Mucosa of stomach (tissue), 1 donor: ENCODE results near the gene ABHD4.
"Not testable (repeated sequence)": the region's sequence is repeated elsewhere in the genome, so short reads cannot be mapped to it uniquely, and the experiment has no call there.

Experiments
- H3K27me3 ChIP-seq: one replicate; pipeline ENCODE4 v1.7.0; 2013; ENCODE audit warnings: mild to moderate bottlenecking, low read length; ENCODE audit not compliant: control insufficient read depth, insufficient read depth
- H3K36me3 ChIP-seq: one replicate; pipeline ENCODE4 v1.7.0; 2013; ENCODE audit warnings: low read length; ENCODE audit not compliant: control insufficient read depth, insufficient read depth
- H3K4me1 ChIP-seq: one replicate; pipeline ENCODE4 v1.7.0; 2013; ENCODE audit warnings: mild to moderate bottlenecking, low read length; ENCODE audit not compliant: control insufficient read depth, insufficient read depth
- H3K4me3 ChIP-seq: one replicate; pipeline ENCODE4 v1.7.0; 2013; ENCODE audit warnings: low read length
- H3K9ac ChIP-seq: one replicate; pipeline ENCODE4 v1.7.0; 2013; ENCODE audit warnings: mild to moderate bottlenecking, low read length, moderate library complexity
- H3K9me3 ChIP-seq: one replicate; pipeline ENCODE4 v1.7.0; 2013; ENCODE audit warnings: mild to moderate bottlenecking, low read length, moderate library complexity; ENCODE audit not compliant: control insufficient read depth
- donor health status: Pancreatic carcinoma.

ABHD4 gene

DNA sequence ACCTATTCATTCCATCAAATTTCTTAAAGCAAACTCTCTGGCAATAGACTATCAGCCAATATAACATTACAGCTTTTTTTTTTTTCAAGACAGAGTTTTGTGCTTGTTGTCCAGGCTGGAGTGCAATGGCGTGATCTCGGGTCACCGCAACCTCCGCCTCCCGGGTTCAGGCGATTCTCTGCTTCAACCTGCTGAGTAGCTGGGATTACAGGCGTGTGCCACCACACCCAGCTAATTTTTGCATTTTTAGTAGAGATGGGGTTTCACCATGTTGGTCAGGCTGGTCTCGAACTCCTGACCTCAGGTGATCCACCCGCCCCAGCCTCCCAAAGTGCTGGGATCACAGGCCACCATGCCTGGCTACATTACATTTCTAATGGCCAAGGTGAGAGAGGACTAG lies 31.8 kb upstream of the ABHD4 start:
- not testable (repeated sequence) for H3K4me3 ChIP-seq, H3K27me3 ChIP-seq, H3K9me3 ChIP-seq, H3K9ac ChIP-seq, H3K36me3 ChIP-seq
- H3K4me1 ChIP-seq: peaks cover 71% of the 10 kb centered on the region

- H3K9me3 ChIP-seq: no peaks in the 10 kb centered on the region
- no peaks in the 10 kb centered on the region for H3K27me3 ChIP-seq
- H3K9ac ChIP-seq: peak overlapping the region; percentile 14
- H3K36me3 ChIP-seq: no peaks in the 10 kb centered on the region
- no peak overlapping the region for H3K4me3 ChIP-seq
- peaks cover 65% of the 10 kb centered on the region for H3K4me1 ChIP-seq
Observed at GRCh38 chr14:22566845-22567244, 31.3 kb upstream of the ABHD4 start.

GRCh38 chr14:22567437-22567836 lies 30.7 kb upstream of the ABHD4 start:
- no peak overlapping the region for H3K4me3 ChIP-seq
- H3K4me1 ChIP-seq: peaks cover 59% of the 10 kb centered on the region
- no peaks in the 10 kb centered on the region for H3K9me3 ChIP-seq
- H3K36me3 ChIP-seq: no peaks in the 10 kb centered on the region
- peak overlapping the region; percentile 14 for H3K9ac ChIP-seq
- H3K27me3 ChIP-seq: no peaks in the 10 kb centered on the region

GRCh38 chr14:22569106-22569736 lies 28.9 kb upstream of the ABHD4 start:
- no peaks in the 10 kb centered on the region for H3K9me3 ChIP-seq
- no peaks in the 10 kb centered on the region for H3K36me3 ChIP-seq
- no peak overlapping the region for H3K9ac ChIP-seq
- no peak overlapping the region for H3K4me3 ChIP-seq
- H3K4me1 ChIP-seq: peaks cover 50% of the 10 kb centered on the region
- no peaks in the 10 kb centered on the region for H3K27me3 ChIP-seq

DNA sequence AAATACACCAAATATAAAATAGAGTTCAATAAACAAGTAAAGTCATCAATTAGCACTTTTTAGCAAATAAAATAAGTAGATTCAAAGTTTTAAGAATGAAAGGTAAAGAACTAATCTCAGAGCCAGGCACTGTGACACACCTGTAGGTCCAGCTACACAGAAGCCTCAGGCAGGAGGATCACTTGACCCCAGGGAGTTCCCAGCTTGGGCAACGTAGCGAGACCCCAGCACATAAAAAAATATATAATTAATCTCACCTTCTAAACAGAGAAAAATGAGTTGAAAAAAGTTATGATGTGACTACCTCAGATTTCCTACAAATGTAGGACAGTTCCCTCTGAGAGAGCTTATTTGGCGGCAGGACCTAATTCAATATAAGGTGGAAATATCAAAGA lies 28.4 kb upstream of the ABHD4 start:
- Histone ChIP-seq H3K9ac (no peak overlapping the region), H3K4me3 (no peak overlapping the region), H3K36me3 (no peaks in the 10 kb centered on the region), H3K9me3 (no peaks in the 10 kb centered on the region), H3K27me3 (no peaks in the 10 kb centered on the region), H3K4me1 (peaks cover 44% of the 10 kb centered on the region)

DNA sequence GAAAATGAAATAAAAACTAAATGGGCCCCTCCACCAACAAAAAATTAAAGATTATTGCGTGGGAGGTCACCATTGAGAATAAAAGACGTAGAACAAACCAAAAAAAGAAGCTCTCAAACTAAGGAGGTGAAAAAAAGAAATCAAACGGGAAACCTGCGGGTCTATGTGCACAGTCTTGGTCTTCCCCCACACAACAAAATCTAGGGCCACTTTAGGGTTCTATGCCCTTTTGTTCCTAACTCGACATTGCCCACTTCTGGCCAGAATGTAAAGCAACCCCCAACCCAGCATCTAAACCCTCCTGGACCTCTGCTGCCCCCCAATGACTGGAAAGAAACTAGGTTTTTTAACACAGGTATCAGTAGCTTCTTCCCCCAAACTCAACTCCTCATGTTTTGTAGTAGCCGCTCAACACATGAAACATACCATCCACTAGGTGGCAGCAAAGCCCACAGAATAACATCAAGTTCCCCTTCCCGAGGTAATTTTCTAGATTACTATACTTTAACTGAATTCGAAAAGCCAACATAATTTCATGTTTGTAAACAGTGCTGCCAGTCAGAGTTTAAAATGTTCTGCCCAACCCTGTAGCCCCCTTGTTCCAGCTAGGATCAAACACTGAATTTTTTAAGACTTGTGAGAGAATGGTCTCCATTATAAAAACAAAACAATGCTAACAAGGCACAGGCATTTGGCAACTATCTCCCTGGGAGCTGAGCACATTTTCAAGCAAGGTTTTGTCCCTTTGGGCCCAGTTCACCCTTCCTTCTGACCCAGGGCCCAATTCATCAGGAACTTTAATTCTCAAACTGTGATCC lies 27.8 kb upstream of the ABHD4 start:
- H3K4me3 ChIP-seq: no peak overlapping the region
- peaks cover 38% of the 10 kb centered on the region for H3K4me1 ChIP-seq
- no peak overlapping the region for H3K9ac ChIP-seq
- H3K9me3 ChIP-seq: no peaks in the 10 kb centered on the region
- H3K27me3 ChIP-seq: no peaks in the 10 kb centered on the region
- H3K36me3 ChIP-seq: no peaks in the 10 kb centered on the region

GRCh38 chr14:22572562-22573058 lies 25.5 kb upstream of the ABHD4 start:
- no peaks in the 10 kb centered on the region for H3K27me3 ChIP-seq
- H3K9me3 ChIP-seq: no peaks in the 10 kb centered on the region
- peaks cover 19% of the 10 kb centered on the region for H3K4me1 ChIP-seq
- H3K36me3 ChIP-seq: no peaks in the 10 kb centered on the region
- H3K9ac ChIP-seq: no peak overlapping the region
- no peak overlapping the region for H3K4me3 ChIP-seq

GRCh38 chr14:22573804-22574203 lies 24.3 kb upstream of the ABHD4 start:
- Histone ChIP-seq H3K4me3 (no peak overlapping the region), H3K27me3 (no peaks in the 10 kb centered on the region), H3K4me1 (peaks cover 18% of the 10 kb centered on the region), H3K9me3 (no peaks in the 10 kb centered on the region), H3K36me3 (no peaks in the 10 kb centered on the region), H3K9ac (no peak overlapping the region)

DNA sequence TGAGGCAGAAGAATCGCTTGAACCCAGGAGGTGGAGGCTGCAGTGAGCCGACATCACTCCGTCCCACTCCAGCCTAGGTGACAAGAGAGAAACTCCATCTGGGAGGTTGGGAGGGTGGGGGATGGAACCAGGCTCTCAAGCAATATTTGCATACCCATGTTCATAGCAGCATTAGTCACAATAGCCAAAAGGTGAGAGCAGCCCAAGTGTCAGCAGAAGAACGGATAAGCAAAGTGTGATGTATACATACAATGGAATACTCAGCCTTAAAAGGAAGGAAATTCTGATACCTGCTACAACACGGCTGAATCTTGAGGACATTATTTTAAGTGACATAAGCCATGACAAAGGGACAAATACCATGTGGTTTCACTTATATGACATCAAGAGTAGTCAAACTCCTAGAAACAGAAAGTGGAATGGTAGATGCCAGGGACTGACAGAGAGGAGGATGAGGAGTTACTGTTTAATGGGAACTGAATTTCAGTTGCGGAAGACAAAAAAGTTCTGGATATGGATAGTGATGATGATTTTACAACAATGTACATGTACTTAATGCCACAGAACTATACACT lies 20.7 kb upstream of the ABHD4 start:
- Histone ChIP-seq H3K27me3 (no peaks in the 10 kb centered on the region), H3K4me3 (no peak overlapping the region), H3K9me3 (no peaks in the 10 kb centered on the region), H3K36me3 (no peaks in the 10 kb centered on the region), H3K4me1 (peaks cover 6% of the 10 kb centered on the region), H3K9ac (no peak overlapping the region)

GRCh38 chr14:22579236-22579635 lies 18.9 kb upstream of the ABHD4 start:
- Histone ChIP-seq H3K27me3 (no peaks in the 10 kb centered on the region), H3K4me3 (no peak overlapping the region), H3K36me3 (no peaks in the 10 kb centered on the region), H3K9me3 (no peaks in the 10 kb centered on the region), H3K4me1 (no peaks in the 10 kb centered on the region), H3K9ac (no peak overlapping the region)

GRCh38 chr14:22579881-22580280 lies 18.2 kb upstream of the ABHD4 start:
- Histone ChIP-seq H3K9ac (no peak overlapping the region), H3K9me3 (no peaks in the 10 kb centered on the region), H3K4me3 (no peak overlapping the region), H3K36me3 (no peaks in the 10 kb centered on the region), H3K27me3 (no peaks in the 10 kb centered on the region), H3K4me1 (no peaks in the 10 kb centered on the region)

- Histone ChIP-seq H3K9ac (no peak overlapping the region), H3K36me3 (no peaks in the 10 kb centered on the region), H3K4me3 (peak overlapping the region; percentile 6), H3K27me3 (no peaks in the 10 kb centered on the region), H3K9me3 (no peaks in the 10 kb centered on the region), H3K4me1 (peaks cover 5% of the 10 kb centered on the region)
Observed at GRCh38 chr14:22580625-22581024, 17.5 kb upstream of the ABHD4 start.
